Fibroblast of gingiva (primary cell): Measurements from ENCODE around the gene ACAP1.
A peak's percentile ranks its signal among the peaks of the same experiment; 100 is the strongest.

Experiments used
- DNase-seq: peaks from one replicate; pipeline ENCODE4 v3.0.0-alpha.2; 2011; ENCODE audit warnings: low read depth

The ACAP1 gene

GRCh38 chr17:7336240-7337175 is at the start of gene ACAP1:
Gene ACAP1 (plus strand): TSS chr17:7336529. CDS start chr17:7336735, 206 bp downstream.
- DNase-seq = no peak

GRCh38 chr17:7289256-7290032 is 46.9 kb upstream of the ACAP1 start:
- DNase-seq = no peak

GRCh38 chr17:7290166-7290565 is 46.2 kb upstream of the ACAP1 start:
- DNase-seq = no peak

GRCh38 chr17:7290685-7291084 is 45.6 kb upstream of the ACAP1 start:
- DNase-seq = no peak

GRCh38 chr17:7292194-7292593 is 44.1 kb upstream of the ACAP1 start:
- DNase-seq = no peak

GRCh38 chr17:7292729-7293128 is 43.6 kb upstream of the ACAP1 start:
- DNase-seq = no peak

GRCh38 chr17:7293159-7293558 is 43.2 kb upstream of the ACAP1 start:
- no peak for DNase-seq

- DNase-seq = no peak
Observed at GRCh38 chr17:7293816-7294613, 42.3 kb upstream of the ACAP1 start.

GRCh38 chr17:7294614-7295153 is 41.6 kb upstream of the ACAP1 start, which contains the start of gene YBX2:
Gene YBX2 (minus strand): TSS chr17:7294639. CDS start chr17:7294500, 139 bp downstream.
- DNase-seq = no peak

GRCh38 chr17:7295230-7296180 is 40.8 kb upstream of the ACAP1 start:
- DNase-seq = no peak

- DNase-seq = peak; percentile 82
Observed at GRCh38 chr17:7296189-7296861, 40.0 kb upstream of the ACAP1 start.

GRCh38 chr17:7304179-7304578 is 32.1 kb upstream of the ACAP1 start:
- no peak for DNase-seq

- peak; percentile 100 for DNase-seq
Observed at GRCh38 chr17:7306911-7307685, 29.2 kb upstream of the ACAP1 start, which contains the start of gene EIF5A. Gene EIF5A (plus strand): TSS chr17:7307628. CDS start chr17:7309636, 2,008 bp downstream.

- DNase-seq = peak; percentile 45
Observed at GRCh38 chr17:7307686-7308624, 28.4 kb upstream of the ACAP1 start.

- peak; percentile 72 for DNase-seq
Observed at GRCh38 chr17:7308625-7309433, 27.5 kb upstream of the ACAP1 start.

- no peak for DNase-seq
Observed at GRCh38 chr17:7309628-7310027, 26.7 kb upstream of the ACAP1 start.

- no peak for DNase-seq
Observed at GRCh38 chr17:7311110-7311705, 25.1 kb upstream of the ACAP1 start.
